ENCODE results near the gene FGD1.
"Not testable (repeated sequence)": the region's sequence is repeated elsewhere in the genome, so short reads cannot be mapped to it uniquely, and the experiment has no call there.

Gene FGD1

DNA sequence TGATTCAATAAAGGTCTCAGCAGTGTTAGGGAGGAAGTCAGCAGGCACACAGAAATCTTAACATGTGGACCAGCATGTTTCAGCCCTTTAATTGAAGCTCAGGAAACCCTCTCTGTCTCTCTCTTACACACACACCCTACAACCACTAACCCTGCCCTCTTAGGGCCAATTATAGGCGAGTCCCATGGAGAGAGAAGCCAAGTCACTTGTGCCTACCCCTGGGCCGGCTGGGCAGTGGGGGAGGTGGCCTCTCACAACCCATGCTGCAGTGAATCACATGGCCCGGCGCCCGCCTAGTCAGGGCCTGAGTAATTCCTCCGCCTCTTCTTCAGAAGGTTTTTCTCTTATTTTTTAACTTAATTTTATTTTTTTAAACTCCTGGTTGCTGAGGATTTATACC lies 3.7 kb downstream of the FGD1 start:
- Histone ChIP-seq H3K79me2 (ENCODE audit: insufficient read depth, low read depth) (no peaks in the 10 kb centered on the region), H3K4me1 (ENCODE audit: low read depth, poor library complexity, severe bottlenecking) (no peaks in the 10 kb centered on the region), H3K4me3 (IDR thresholded peaks at IDR 0.05; ENCODE audit: insufficient read depth, low read depth, low read length) (no peak overlapping the region), H3K4me2 (no peak overlapping the region), H3K9ac (no peak overlapping the region), H3K36me3 (ENCODE audit: insufficient read depth) (no peaks in the 10 kb centered on the region), H3K27ac (no peak overlapping the region), H3K27me3 (ENCODE audit: insufficient read depth, low read depth) (no peaks in the 10 kb centered on the region), H2AFZ (ENCODE audit: low read depth) (no peak overlapping the region), H4K20me1 (ENCODE audit: insufficient read depth) (no peaks in the 10 kb centered on the region)
- TF ChIP-seq, protein P1, sequence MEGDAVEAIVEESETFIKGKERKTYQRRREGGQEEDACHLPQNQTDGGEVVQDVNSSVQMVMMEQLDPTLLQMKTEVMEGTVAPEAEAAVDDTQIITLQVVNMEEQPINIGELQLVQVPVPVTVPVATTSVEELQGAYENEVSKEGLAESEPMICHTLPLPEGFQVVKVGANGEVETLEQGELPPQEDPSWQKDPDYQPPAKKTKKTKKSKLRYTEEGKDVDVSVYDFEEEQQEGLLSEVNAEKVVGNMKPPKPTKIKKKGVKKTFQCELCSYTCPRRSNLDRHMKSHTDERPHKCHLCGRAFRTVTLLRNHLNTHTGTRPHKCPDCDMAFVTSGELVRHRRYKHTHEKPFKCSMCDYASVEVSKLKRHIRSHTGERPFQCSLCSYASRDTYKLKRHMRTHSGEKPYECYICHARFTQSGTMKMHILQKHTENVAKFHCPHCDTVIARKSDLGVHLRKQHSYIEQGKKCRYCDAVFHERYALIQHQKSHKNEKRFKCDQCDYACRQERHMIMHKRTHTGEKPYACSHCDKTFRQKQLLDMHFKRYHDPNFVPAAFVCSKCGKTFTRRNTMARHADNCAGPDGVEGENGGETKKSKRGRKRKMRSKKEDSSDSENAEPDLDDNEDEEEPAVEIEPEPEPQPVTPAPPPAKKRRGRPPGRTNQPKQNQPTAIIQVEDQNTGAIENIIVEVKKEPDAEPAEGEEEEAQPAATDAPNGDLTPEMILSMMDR (conservative IDR thresholded peaks at IDR 0.05; ENCODE audit: low read depth, low read length): no peak

DNA sequence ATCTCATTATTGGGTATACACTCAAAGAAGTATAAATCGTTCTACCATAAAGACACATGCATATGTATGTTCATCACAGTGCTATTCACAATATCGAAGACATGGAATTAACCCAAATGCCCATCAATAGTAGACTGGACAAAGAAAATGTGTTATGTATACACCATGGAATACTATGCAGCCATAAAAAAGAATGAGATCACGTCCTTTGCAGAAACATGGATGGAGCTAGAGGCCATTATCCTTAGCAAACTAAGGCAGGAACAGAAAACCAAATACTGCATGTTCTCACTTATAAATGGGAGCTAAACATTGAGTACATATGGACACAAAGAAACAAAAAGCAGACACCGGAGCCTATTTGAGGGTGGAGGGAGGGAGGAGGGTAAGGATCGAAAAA lies 6.2 kb downstream of the FGD1 start:
- not testable (repeated sequence) for H3K79me2 ChIP-seq (ENCODE audit: insufficient read depth, low read depth); H3K4me2 ChIP-seq

DNA sequence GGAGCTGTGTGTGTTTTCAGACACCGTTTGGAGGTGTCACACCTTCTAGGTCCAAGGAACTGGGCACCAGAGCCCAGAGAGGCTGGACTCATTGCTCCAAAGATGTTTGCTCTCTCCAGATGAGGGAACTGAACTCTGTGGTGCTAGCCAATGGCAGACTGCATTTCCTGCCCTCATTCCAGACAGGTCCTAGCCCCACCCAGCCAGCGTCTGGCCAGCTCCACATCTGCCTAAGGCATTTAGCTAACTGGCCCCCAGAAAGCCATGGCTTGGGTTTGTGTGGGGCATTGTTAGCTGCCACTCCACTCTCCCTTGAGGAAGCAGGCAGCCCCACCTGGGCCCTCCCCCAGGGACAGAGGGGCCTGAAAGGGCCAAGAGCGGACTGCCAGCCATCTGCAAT lies 11.4 kb downstream of the FGD1 start:
- Histone ChIP-seq H4K20me1 (ENCODE audit: insufficient read depth) (no peaks in the 10 kb centered on the region), H3K79me2 (ENCODE audit: insufficient read depth, low read depth) (no peaks in the 10 kb centered on the region), H3K27ac (no peak overlapping the region), H3K4me3 (IDR thresholded peaks at IDR 0.05; ENCODE audit: insufficient read depth, low read depth, low read length) (no peak overlapping the region), H2AFZ (ENCODE audit: low read depth) (no peak overlapping the region), H3K27me3 (ENCODE audit: insufficient read depth, low read depth) (no peaks in the 10 kb centered on the region), H3K4me1 (ENCODE audit: low read depth, poor library complexity, severe bottlenecking) (no peaks in the 10 kb centered on the region), H3K36me3 (ENCODE audit: insufficient read depth) (no peaks in the 10 kb centered on the region), H3K9ac (no peak overlapping the region), H3K4me2 (no peak overlapping the region)
- TF ChIP-seq, protein P1 (conservative IDR thresholded peaks at IDR 0.05; ENCODE audit: low read depth, low read length): no peak

More for the DNA sequence above, 6.2 kb downstream of the FGD1 start:
- H3K27me3 ChIP-seq (ENCODE audit: insufficient read depth, low read depth); H3K36me3 ChIP-seq (ENCODE audit: insufficient read depth); H3K27ac ChIP-seq; H3K4me3 ChIP-seq (IDR thresholded peaks at IDR 0.05; ENCODE audit: insufficient read depth, low read depth, low read length); H3K9ac ChIP-seq; H3K4me1 ChIP-seq (ENCODE audit: low read depth, poor library complexity, severe bottlenecking); H4K20me1 ChIP-seq (ENCODE audit: insufficient read depth); H2AFZ ChIP-seq (ENCODE audit: low read depth): not testable (repeated sequence)

DNA sequence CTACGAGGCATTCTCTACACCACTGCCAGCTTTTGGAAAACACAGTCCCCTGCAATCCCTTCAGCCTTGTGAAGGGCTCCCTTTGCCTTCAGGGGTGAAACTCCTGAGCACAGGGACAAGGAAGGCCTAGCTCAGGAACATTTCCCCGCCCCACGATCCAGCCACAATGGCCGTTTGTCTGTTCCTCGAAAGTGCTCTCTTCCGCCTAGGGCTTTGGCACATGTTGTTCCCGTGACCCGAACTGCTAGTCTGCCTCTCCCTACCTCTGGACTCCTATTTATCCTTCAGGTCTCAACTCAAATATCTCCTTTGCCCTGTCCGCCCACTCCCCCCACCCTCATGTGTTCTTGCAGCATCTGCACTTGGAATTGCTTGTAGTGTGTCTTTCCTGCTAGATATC lies 12.1 kb downstream of the FGD1 start:
- Histone ChIP-seq H3K27me3 (ENCODE audit: insufficient read depth, low read depth) (no peaks in the 10 kb centered on the region), H3K4me1 (ENCODE audit: low read depth, poor library complexity, severe bottlenecking) (no peaks in the 10 kb centered on the region), H3K4me3 (IDR thresholded peaks at IDR 0.05; ENCODE audit: insufficient read depth, low read depth, low read length) (no peak overlapping the region), H3K27ac (no peak overlapping the region), H2AFZ (ENCODE audit: low read depth) (no peak overlapping the region), H3K4me2 (no peak overlapping the region), H4K20me1 (ENCODE audit: insufficient read depth) (no peaks in the 10 kb centered on the region), H3K36me3 (ENCODE audit: insufficient read depth) (no peaks in the 10 kb centered on the region), H3K79me2 (ENCODE audit: insufficient read depth, low read depth) (no peaks in the 10 kb centered on the region), H3K9ac (no peak overlapping the region)
- TF ChIP-seq, protein P1 (conservative IDR thresholded peaks at IDR 0.05; ENCODE audit: low read depth, low read length): no peak

DNA sequence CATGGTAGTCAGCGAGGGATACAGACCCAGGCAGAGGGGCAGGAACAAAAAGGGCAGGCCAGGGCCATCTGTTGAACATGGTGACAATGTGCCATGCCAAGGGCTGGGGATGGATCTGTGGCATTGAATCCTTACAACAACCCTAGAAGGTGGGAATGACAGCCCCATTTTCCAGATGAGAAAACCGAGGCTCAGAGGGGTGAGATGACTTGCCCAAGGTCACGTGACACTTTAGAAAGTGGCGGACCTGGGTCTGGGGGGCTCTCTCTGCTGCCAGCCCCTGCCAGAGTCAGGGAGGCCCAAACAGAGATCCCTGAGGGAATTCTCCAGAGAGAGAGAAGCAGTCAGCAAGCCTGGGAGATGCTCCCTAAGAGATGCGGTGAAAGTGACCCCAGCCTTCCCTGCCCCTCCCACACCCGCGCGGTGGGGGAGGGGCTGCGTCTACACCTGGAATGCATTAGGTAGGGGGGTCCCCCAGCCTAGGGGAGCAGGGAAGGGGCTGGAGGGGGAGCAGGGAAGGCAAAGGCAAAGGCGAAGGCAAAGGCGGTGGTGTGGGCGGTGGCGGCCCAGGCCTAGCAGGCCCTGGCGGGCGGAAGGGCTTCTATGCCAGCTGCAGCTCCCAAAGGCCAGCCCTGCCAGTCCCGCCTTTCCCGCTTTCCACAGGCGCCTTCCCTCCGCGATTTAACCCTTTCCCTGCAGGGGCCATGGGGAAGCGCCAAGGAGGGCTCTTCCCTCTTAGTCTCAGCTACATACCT lies 13.0 kb downstream of the FGD1 start:
- Histone ChIP-seq H2AFZ (ENCODE audit: low read depth) (no peak overlapping the region), H3K79me2 (ENCODE audit: insufficient read depth, low read depth) (no peaks in the 10 kb centered on the region), H3K4me3 (IDR thresholded peaks at IDR 0.05; ENCODE audit: insufficient read depth, low read depth, low read length) (no peak overlapping the region), H4K20me1 (ENCODE audit: insufficient read depth) (no peaks in the 10 kb centered on the region), H3K4me2 (no peak overlapping the region), H3K9ac (no peak overlapping the region), H3K27me3 (ENCODE audit: insufficient read depth, low read depth) (no peaks in the 10 kb centered on the region), H3K36me3 (ENCODE audit: insufficient read depth) (no peaks in the 10 kb centered on the region), H3K27ac (no peak overlapping the region), H3K4me1 (ENCODE audit: low read depth, poor library complexity, severe bottlenecking) (no peaks in the 10 kb centered on the region)
- TF ChIP-seq, protein P1 (conservative IDR thresholded peaks at IDR 0.05; ENCODE audit: low read depth, low read length): no peak

Data from KMS-11 (cell line).